GM06990 (cell line): Measurements from ENCODE around the gene FASLG.

Experiments
- DNase-seq: peaks from one replicate; pipeline ENCODE4 v3.0.0-alpha.2; 2011; ENCODE audit not compliant: insufficient read length; ENCODE audit errors: extremely low read depth
- H3K27me3 ChIP-seq: replicated peaks from 2 replicates; pipeline ENCODE4 v1.6.0; 2011; ENCODE audit warnings: low read length; ENCODE audit not compliant: control insufficient read depth, insufficient read depth
- H3K36me3 ChIP-seq: 2 replicates; pipeline ENCODE4 v1.5.1; 2011; ENCODE audit warnings: low read length; ENCODE audit not compliant: control insufficient read depth, insufficient read depth
- H3K4me3 ChIP-seq: replicated peaks from 2 replicates; pipeline ENCODE4 v1.5.1; 2011; ENCODE audit warnings: low read depth, mild to moderate bottlenecking, control low read depth, low read length
- TF ChIP-seq, protein P1 (sequence below): IDR thresholded peaks from 2 replicates; pipeline ENCODE4 v1.5.1; 2011; ENCODE audit warnings: low read length, control low read depth, mild to moderate bottlenecking, inconsistent platforms; ENCODE audit not compliant: insufficient read depth, poor library complexity, severe bottlenecking

The FASLG gene

DNA sequence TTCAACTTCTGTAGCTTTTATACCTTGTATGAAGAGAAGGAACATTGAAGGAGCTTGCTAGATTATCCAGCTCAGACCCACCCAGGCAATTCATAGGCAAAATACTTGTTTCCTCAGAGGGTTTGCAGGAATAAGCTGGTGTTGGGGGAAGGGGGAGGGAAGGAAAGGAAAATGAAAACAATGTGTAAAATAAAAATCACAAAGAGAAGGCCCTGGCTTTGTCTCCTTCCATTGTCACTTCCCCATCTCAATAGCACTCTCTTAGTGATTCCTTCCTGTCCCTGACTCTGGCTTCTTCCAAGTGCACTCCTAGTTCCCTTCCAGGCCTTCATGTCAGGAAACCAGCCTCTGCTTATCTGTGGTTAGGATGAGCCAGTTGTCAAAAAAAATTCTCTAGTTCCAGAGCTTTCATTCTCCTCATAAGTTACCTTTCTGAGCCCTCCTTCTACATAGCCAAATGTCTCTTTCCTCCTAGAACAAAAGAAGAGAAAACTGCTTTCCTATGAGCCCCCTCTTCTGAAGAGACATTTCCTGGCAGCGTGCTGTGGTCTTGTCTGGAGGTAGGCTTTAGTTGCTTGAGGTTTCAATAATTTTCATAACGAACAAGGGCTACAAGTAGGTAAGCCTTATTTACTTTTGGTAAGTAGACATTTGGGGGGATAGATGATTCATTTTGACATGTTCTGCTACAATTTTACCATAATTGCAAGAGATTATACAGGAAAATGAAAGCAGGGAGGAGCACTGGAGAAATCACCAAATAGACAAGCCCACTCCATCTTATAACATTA lies 45.7 kb downstream of the FASLG start:
- no peak for DNase-seq
- TF ChIP-seq, protein P1, sequence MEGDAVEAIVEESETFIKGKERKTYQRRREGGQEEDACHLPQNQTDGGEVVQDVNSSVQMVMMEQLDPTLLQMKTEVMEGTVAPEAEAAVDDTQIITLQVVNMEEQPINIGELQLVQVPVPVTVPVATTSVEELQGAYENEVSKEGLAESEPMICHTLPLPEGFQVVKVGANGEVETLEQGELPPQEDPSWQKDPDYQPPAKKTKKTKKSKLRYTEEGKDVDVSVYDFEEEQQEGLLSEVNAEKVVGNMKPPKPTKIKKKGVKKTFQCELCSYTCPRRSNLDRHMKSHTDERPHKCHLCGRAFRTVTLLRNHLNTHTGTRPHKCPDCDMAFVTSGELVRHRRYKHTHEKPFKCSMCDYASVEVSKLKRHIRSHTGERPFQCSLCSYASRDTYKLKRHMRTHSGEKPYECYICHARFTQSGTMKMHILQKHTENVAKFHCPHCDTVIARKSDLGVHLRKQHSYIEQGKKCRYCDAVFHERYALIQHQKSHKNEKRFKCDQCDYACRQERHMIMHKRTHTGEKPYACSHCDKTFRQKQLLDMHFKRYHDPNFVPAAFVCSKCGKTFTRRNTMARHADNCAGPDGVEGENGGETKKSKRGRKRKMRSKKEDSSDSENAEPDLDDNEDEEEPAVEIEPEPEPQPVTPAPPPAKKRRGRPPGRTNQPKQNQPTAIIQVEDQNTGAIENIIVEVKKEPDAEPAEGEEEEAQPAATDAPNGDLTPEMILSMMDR = no peak
- H3K36me3 ChIP-seq = no peaks in the 10 kb centered on the region
- H3K27me3 ChIP-seq = no peaks in the 10 kb centered on the region
- no peak overlapping the region for H3K4me3 ChIP-seq

DNA sequence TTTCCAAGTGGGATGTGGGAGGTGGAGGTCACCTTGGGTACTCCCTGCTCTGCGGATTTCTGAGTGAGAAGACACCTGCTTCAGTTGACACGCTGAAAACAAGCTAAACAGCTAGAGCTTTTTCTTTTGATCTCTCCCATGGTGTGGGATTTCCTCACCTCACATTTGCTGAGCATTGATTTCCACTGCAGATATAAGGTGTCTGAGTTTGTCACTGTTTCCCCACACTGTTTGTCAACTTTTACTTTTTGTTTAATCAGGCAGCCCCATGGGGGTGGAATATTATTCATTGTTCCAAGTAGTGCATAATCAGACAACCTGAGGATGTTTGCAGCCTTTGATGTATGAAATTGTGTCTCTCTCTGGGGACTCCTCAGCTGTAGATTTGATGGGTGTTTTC lies 49.5 kb downstream of the FASLG start:
- Histone ChIP-seq H3K4me3 (no peak overlapping the region), H3K27me3 (no peaks in the 10 kb centered on the region; the same call in 1 of the 2 replicates), H3K36me3 (no peaks in the 10 kb centered on the region)
- TF ChIP-seq, protein P1 = no peak
- no peak for DNase-seq

DNA sequence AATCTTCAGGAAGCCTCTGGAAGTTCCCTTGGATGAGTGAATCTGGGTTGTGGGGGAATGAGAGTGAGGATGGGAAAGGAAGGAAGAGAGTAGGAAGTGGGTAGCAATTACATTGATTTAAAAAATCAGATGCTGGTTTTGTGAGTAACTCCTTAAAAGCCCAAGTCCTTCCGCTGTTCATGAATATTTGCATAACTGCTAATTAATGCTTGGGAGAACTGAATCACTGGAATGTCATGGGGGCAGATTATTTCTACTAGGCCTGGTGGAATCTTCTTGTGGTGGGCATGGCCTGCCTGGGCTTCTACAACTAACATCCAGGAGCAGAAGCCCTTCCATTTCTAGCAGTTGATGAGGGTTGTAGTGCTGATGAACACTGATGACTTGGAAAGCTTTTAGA lies 52.7 kb downstream of the FASLG start:
- H3K27me3 ChIP-seq = no peaks in the 10 kb centered on the region; the same call in 1 of the 2 replicates
- DNase-seq = no peak
- H3K4me3 ChIP-seq = no peak overlapping the region
- TF ChIP-seq, protein P1 = no peak
- H3K36me3 ChIP-seq = no peaks in the 10 kb centered on the region

DNA sequence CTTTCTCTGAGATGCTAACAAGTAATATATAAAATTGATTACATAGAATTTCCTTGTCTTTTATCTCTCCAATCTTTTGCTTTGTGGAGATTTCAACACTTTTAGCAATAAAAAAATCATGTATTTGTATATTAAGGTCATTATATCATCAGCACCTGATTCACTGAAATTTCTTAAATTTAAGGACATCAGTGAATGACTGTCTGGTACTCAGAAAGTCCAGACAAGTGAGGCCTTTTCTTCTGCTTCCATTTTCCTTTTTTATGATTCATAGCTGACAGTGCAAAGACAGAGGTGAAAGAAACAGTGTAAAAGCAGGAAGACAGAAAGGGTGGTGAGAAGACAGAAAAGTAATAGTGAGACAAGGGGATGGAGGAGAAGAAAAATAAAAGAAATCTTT lies 54.6 kb downstream of the FASLG start:
- no peak for DNase-seq
- TF ChIP-seq, protein P1 = no peak
- H3K4me3 ChIP-seq = no peak overlapping the region
- no peaks in the 10 kb centered on the region; the same call in 1 of the 2 replicates for H3K27me3 ChIP-seq
- no peaks in the 10 kb centered on the region for H3K36me3 ChIP-seq
